DMS 273 (cell line): ENCODE data around the gene ISG15.
A peak's percentile ranks its signal among the peaks of the same experiment; 100 is the strongest.

ENCODE experiments used
- DNase-seq: peaks from one replicate; lab custom pipeline; 2025; ENCODE audit not compliant: unreplicated experiment; lab: John Stamatoyannopoulos, UW

Gene ISG15

GRCh38 chr1:1026599-1027413 lies 13.5 kb downstream of the ISG15 start:
- DNase-seq = no peak

- DNase-seq = no peak
Measured at GRCh38 chr1:1027791-1028190, 14.5 kb downstream of the ISG15 start.

GRCh38 chr1:1030867-1031658 lies 17.8 kb downstream of the ISG15 start:
- peak; percentile 39 for DNase-seq

DNA sequence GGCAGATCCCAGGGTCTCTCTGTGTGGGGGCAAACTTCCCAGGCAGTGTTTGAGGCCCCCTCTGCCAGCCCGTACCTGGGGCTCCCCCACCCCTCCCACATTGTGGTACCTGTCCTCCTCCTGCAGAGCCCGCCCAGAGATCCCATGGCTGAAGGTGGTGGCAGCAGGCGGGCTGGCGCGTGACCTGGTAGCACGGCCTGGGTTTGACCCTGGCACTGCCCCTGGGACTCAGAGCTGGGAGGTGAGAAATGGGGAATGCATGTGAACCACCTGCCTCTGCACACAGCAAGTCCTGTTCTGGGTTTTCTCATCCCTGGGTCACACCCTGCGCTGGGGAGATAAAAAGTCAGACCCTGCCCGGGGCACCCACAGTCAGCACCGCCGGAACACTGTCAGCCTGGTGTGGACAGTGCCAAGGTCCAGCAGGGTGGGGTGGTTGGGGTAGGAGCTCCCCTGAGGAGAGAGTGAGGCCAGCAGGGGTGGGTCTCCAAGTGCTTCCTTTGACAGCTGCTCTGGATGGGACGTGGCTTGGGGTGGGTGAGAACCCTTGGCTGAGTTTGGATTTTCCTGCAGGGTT lies 18.4 kb downstream of the ISG15 start:
- peak; percentile 67 for DNase-seq

DNA sequence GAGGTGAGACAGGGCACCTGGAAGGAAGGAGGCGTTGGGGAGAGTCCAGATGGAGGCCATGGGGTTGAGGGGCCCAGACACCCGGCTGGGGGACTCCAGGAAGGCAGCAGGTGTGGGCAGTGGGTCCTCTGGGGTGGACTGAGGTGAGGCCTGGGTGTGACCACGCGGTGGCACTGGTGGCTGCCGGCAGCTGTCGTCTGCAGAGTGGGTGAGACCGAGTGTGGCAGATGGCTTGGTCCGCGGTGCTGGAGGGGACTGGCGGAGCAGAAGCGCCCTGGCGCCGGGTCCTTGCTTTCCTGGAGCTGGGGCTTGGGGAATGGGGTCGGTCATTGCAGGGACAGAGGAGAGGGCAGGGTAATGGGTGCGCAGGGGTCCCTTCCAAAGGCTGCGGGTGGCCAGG lies 19.1 kb downstream of the ISG15 start:
- peak; percentile 81 for DNase-seq

- peak; percentile 95 for DNase-seq
Measured at GRCh38 chr1:1033009-1033587, 19.8 kb downstream of the ISG15 start.

DNA sequence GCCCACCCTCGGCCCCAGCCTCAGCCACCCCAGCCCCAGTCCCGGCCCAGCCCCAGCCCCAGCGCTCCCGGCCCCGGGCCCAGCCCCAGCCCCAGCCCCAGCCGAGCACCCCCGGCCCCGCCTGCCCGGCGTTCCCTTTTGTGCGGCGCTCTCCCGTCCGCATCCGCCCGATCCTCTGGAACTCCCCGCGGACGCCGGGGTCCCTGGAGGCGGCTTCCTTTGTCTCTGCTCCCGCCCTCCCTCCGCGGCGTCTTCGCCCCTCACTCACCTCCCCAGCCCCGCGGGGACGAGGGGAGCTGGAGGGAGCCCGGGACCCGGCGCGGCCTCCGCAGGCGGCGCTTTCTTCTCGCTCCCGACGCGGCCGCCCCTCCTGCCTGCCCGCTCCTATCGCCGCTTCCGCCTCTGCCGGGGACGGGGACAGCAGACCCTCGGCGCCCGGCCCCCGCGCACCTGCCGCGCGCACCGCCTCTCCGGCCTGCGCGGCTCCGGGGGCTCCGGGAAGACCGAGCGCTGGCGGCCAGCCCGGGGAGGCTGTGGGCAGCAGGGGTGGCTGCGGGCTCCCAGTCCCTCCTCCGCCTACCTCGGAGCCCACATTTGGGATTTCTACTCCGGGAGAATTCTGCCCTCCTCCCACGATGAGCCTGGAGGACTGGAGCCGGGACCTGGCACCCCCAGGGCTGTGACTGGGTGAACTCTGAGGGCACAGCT lies 20.6 kb downstream of the ISG15 start:
- no peak for DNase-seq

- DNase-seq = no peak
Measured at GRCh38 chr1:1034439-1034781, 21.1 kb downstream of the ISG15 start.

DNA sequence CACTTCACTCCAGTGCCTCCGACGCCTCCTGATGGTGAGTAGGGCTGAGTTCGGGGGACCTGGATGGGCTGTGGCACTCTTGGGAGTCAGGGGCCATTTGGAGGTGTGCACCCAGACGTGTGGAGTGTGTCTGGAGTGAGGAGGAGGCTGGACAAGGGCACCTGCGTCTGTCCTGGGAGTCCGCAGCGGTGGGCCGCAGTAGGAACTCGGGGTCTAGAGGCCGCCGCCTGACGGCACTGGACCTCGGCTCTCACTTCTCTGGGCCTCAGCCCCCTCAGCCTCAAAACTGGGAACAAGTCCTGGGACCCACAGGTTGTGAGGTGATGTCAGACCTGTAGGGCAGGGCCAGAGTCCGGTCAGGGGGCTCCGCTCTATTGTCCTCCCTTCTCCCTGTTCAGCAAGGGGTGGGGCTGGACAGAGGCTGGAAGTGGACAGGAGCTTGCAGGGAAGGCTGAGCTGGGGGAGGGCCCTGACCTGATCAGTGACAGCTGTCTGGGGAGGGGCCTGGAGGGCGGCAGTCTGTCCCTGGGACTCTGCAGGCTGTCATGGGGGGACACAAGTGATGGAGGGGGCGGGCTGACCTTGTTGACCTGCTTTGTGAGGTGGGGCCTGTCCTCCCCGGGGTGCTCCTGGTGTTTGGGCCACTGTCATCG lies 22.1 kb downstream of the ISG15 start:
- DNase-seq = peak; percentile 34

DNA sequence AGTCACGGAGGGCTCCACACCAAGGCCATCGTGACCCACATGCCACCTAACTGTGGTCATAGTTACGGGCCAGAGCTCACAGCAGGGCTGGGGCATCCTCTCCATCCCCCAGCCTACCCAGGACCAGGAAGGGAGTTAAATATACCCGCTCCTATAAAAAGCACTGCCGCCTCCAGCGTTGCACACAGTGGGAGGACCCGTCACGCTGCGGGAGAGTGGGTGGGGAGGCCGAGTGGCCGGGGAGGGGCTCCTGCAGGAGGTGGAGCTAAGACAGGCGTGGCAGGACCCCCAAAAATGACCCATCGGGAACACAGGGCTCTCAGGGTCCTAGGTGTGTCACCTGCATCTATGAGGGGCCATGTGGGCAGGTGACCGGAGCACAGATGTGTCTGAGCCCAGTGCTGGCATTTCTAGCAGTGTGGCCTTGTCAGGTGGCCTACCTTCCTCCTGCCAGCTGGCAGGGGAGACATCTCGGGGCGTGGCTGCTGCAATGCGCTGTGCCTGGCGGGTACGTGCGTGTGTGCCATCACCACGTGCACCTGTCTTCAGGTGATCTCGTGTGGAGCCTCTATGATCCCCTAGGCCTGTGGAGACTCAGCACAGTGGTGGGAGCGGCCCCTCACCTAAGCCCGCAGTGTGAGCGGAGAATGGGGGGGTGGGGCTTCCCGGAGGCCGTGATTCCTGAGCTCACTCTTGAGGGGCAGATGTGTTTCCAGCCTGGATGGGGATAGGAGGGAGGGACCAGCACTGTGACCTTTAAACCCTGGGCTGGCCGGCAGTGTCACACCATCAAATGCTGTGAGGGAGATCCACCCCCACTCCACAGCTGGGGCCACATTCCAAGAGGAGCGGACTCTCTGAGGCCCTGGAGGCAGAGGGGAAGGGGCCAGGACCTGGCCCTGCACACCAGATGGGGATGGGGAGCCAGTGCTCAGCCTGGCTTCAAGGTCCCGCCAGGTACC lies 24.4 kb downstream of the ISG15 start:
- no peak for DNase-seq

- no peak for DNase-seq
Measured at GRCh38 chr1:1038694-1039093, 25.4 kb downstream of the ISG15 start.

DNA sequence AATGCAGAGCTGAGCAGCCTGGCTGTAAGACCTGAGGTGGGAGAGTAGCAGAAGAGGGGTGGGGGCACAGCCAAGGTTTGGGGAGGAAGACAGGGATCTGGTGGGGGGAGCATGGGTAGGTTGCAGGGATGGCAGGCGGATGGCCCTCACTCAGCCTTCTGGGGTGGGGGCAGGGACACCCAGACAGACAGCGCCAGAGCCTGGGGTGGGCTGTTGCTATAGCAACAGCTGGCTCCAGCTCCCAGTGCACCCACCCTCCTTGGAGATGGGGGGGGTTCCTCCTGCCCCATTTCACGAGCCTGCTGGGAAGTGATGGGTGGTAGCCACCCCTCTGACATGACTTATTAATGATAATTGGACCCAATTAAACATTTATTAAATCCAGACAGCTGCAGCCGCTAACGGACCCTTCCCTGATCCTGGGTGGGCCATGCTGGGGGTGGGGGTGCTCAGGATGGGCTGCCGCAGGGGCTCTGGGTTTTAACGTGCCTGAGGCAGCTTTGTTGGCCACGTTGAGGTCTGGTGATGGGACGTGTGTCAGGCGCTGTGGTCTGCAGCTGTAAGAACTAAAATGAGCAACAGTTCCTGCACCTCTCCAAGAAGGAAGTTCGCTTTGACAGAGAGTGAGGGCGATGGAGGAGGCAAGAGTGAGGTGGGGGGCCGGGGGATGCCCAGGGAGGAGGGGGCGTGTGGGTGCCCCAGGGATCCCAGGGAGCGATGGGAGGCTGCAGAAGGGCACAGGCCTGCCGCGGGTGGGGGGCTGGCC lies 26.0 kb downstream of the ISG15 start:
- DNase-seq = no peak

DNA sequence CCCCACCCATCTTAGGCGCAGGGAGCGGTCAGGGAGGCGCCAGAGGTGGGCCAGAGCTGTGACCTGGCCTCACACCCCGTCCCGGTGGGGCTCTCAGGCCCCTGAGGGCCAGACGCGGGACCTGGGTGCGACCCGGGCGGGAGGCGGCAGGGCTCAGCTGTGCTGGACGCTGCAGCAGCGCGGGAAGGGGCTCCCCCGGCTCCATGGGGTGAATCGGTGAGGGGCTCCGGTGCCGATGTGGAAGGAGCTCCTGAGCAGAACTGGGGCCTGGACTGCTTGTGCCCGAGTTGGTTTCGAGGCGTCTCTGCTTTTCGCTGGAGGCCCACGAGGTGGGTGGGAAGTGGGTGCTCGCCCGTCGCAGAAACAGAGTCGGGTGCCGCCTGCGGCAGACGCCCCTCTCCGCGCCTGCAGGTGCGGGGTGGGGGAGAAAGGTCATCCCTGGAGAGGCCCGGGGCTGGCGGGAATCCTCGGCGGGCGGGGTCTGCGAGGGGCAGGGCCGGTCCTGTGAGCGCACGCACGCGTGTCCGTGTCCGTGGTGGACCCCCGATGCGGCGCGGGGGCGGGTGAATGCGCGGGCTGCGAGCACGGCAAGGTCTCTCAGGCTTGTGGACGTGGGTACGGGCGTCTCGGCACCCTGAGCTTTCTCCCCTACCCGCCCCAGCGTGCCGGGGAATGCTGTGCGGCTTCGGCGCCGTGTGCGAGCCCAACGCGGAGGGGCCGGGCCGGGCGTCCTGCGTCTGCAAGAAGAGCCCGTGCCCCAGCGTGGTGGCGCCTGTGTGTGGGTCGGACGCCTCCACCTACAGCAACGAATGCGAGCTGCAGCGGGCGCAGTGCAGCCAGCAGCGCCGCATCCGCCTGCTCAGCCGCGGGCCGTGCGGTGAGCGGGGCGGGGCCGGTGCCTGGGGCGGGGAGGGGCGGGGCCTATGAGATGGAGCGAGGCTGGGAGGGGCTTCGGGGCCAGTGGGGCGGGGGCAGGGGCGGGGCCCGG lies 27.0 kb downstream of the ISG15 start:
- DNase-seq = peak; percentile 86

DNA sequence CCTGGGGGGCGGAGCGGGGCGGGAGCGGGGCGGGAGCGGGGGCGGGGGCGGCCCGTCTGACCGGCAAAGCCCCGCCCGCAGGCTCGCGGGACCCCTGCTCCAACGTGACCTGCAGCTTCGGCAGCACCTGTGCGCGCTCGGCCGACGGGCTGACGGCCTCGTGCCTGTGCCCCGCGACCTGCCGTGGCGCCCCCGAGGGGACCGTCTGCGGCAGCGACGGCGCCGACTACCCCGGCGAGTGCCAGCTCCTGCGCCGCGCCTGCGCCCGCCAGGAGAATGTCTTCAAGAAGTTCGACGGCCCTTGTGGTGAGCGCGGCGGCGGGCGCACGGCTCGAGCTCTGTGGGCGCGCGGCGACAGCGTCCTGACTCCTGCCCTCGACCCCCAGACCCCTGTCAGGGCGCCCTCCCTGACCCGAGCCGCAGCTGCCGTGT lies 27.8 kb downstream of the ISG15 start:
- DNase-seq = no peak

- DNase-seq = no peak
Measured at GRCh38 chr1:1041873-1042272, 28.6 kb downstream of the ISG15 start.

GRCh38 chr1:1042835-1043234 lies 29.5 kb downstream of the ISG15 start:
- DNase-seq = no peak

DNA sequence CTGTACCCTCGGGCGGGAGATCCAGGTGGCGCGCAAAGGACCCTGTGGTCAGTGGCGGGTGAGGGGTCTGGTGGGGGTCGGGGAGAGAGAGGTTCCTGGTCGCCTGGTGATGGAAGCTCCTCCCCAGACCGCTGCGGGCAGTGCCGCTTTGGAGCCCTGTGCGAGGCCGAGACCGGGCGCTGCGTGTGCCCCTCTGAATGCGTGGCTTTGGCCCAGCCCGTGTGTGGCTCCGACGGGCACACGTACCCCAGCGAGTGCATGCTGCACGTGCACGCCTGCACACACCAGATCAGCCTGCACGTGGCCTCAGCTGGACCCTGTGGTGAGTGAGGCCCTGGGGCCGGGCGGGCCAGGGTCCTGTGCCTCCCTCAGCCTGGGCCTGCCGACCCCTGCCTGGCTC lies 30.1 kb downstream of the ISG15 start:
- no peak for DNase-seq
